ENCODE measurements around the gene PPP1R36.

- TF ChIP-seq CEBPB (IDR thresholded peaks at IDR 0.05; ENCODE audit: low read depth, low read length): no peak
- no peak for TF ChIP-seq CTCF (conservative IDR thresholded peaks at IDR 0.05; ENCODE audit: low read depth, low read length)
- TF ChIP-seq RAD21 (IDR thresholded peaks at IDR 0.05; ENCODE audit: low read length): no peak
- no peak for TF ChIP-seq RFX5 (IDR thresholded peaks at IDR 0.05; ENCODE audit: low read depth, low read length)
- peak; percentile 72 for TF ChIP-seq POLR2A (IDR thresholded peaks at IDR 0.05; ENCODE audit: low read depth, low read length)
- no peak for TF ChIP-seq SMC3 (IDR thresholded peaks at IDR 0.05; ENCODE audit: low read depth, low read length)
- TF ChIP-seq MAZ (IDR thresholded peaks at IDR 0.05; ENCODE audit: borderline replicate concordance, low read depth, low read length): peak; percentile 76
- TF ChIP-seq BHLHE40 (IDR thresholded peaks at IDR 0.05; ENCODE audit: low read depth, low read length): peak; percentile 66
- peak; percentile 97 for TF ChIP-seq USF2 (IDR thresholded peaks at IDR 0.05; ENCODE audit: low read depth, low read length)
- 0 out of 2 replicates have a peak, but pooled peaks have one; percentile 13 for TF ChIP-seq MXI1 (IDR thresholded peaks at IDR 0.05; ENCODE audit: borderline replicate concordance, low read depth, low read length)
- TF ChIP-seq MAFK (IDR thresholded peaks at IDR 0.05; ENCODE audit: low read depth, low read length): no peak
- TF ChIP-seq ELK1 (IDR thresholded peaks at IDR 0.05; ENCODE audit: borderline replicate concordance, low read depth, low read length): no peak
- TF ChIP-seq RCOR1 (IDR thresholded peaks at IDR 0.05; ENCODE audit: insufficient replicate concordance, low read length): no peak
Observed at GRCh38 chr14:64503434-64504309, 46.1 kb upstream of the PPP1R36 start, which contains the start of gene ZBTB25.
